SJCRH30 (cell line): ENCODE measurements around the gene TFF3. TPM values are rescaled to one million over a fixed set of nuclear protein-coding genes. Genes with fewer than 3 reads are reported as not detected.

Experiments used
- DNase-seq, 2 experiments: peaks; one replicate each; pipeline ENCODE4 v3.0.0-alpha.2; 2015 to 2020
- H3K27ac ChIP-seq: fragments of 250-450 bp; sonication (Bioruptor Pico); 2 replicates; pipeline ENCODE4 v1.5.1; 2020; ENCODE audit warnings: mild to moderate bottlenecking, moderate library complexity
- H3K27me3 ChIP-seq: fragments of 250-450 bp; sonication (Bioruptor Pico); 2 replicates; pipeline ENCODE4 v1.5.1; 2020; ENCODE audit warnings: mild to moderate bottlenecking, moderate library complexity
- H3K36me3 ChIP-seq: fragments of 250-450 bp; sonication (Bioruptor Pico); 2 replicates; pipeline ENCODE4 v1.5.1; 2020; ENCODE audit warnings: mild to moderate bottlenecking, moderate library complexity
- H3K4me1 ChIP-seq: fragments of 250-450 bp; sonication (Bioruptor Pico); 2 replicates; pipeline ENCODE4 v1.5.1; 2020; ENCODE audit warnings: mild to moderate bottlenecking, moderate library complexity
- H3K4me3 ChIP-seq: fragments of 250-450 bp; sonication (Bioruptor Pico); 2 replicates; pipeline ENCODE4 v1.5.1; 2020; ENCODE audit warnings: mild to moderate bottlenecking, moderate library complexity
- H3K9me3 ChIP-seq: fragments of 250-450 bp; sonication (Bioruptor Pico); replicated peaks from 2 replicates; pipeline ENCODE4 v1.5.1; 2020; ENCODE audit warnings: mild to moderate bottlenecking, moderate library complexity
- total RNA-seq: library from RNA; depleted of rRNA; stranded (reverse); fragments of >200 nt; shearing (Covaris generic); gene quantifications from 2 replicates; pipeline ENCODE4 v1.2.3, GENCODE V29; 2014

Gene TFF3
- total RNA-seq, 1 experiment from 2014 or later: 48.5 TPM

- Histone ChIP-seq H3K27me3 (no peaks in the 10 kb centered on the region), H3K36me3 (no peaks in the 10 kb centered on the region), H3K9me3 (no peaks in the 10 kb centered on the region; the same call in 1 of the 2 replicates), H3K27ac (no peak overlapping the region), H3K4me1 (no peaks in the 10 kb centered on the region), H3K4me3 (no peak overlapping the region)
- DNase-seq: no peak
These were observed 36.6 kb upstream of the TFF3 start for GRCh38 chr21:42351626-42352440.

GRCh38 chr21:42350927-42351426 is 35.8 kb upstream of the TFF3 start, which contains the start of gene TFF2:
Gene TFF2, minus strand, starts transcription at chr21:42350994. Its CDS starts 37 bp downstream, at chr21:42350957.
- H3K9me3 ChIP-seq: no peaks in the 10 kb centered on the region; the same call in 1 of the 2 replicates
- H3K4me3 ChIP-seq: no peak within 1 kb of the TSS
- no peak for DNase-seq
- no peaks in the 10 kb centered on the region for H3K27me3 ChIP-seq
- H3K36me3 ChIP-seq: no peaks in the 10 kb centered on the region
- no peak within 1 kb of the TSS for H3K27ac ChIP-seq
- no peaks in the 10 kb centered on the region for H3K4me1 ChIP-seq

- H3K4me1 ChIP-seq: no peaks in the 10 kb centered on the region
- no peaks in the 10 kb centered on the region for H3K27me3 ChIP-seq
- H3K9me3 ChIP-seq: no peaks in the 10 kb centered on the region; the same call in 1 of the 2 replicates
- no peak overlapping the region for H3K4me3 ChIP-seq
- DNase-seq: no peak
- H3K27ac ChIP-seq: no peak overlapping the region
- H3K36me3 ChIP-seq: no peaks in the 10 kb centered on the region
These were observed 35.2 kb upstream of the TFF3 start for GRCh38 chr21:42350318-42350910.

GRCh38 chr21:42349420-42350317 is 34.5 kb upstream of the TFF3 start:
- H3K4me3 ChIP-seq: no peak overlapping the region
- no peak overlapping the region for H3K27ac ChIP-seq
- H3K27me3 ChIP-seq: no peaks in the 10 kb centered on the region
- H3K36me3 ChIP-seq: no peaks in the 10 kb centered on the region
- no peaks in the 10 kb centered on the region for H3K9me3 ChIP-seq
- H3K4me1 ChIP-seq: no peaks in the 10 kb centered on the region
- DNase-seq: no peak

GRCh38 chr21:42348762-42349161 is 33.6 kb upstream of the TFF3 start:
- H3K4me1 ChIP-seq: no peaks in the 10 kb centered on the region
- no peak overlapping the region for H3K4me3 ChIP-seq
- no peak overlapping the region for H3K27ac ChIP-seq
- no peak for DNase-seq
- H3K27me3 ChIP-seq: no peaks in the 10 kb centered on the region
- no peaks in the 10 kb centered on the region for H3K36me3 ChIP-seq
- no peaks in the 10 kb centered on the region for H3K9me3 ChIP-seq

- Histone ChIP-seq H3K27ac (no peak overlapping the region), H3K9me3 (no peaks in the 10 kb centered on the region), H3K4me3 (no peak overlapping the region), H3K27me3 (no peaks in the 10 kb centered on the region), H3K4me1 (no peaks in the 10 kb centered on the region), H3K36me3 (no peaks in the 10 kb centered on the region)
- DNase-seq: no peak
These were observed 32.6 kb upstream of the TFF3 start for GRCh38 chr21:42347601-42348327.

- Histone ChIP-seq H3K27me3 (no peaks in the 10 kb centered on the region), H3K4me3 (no peak overlapping the region), H3K9me3 (no peaks in the 10 kb centered on the region), H3K27ac (no peak overlapping the region), H3K4me1 (no peaks in the 10 kb centered on the region), H3K36me3 (no peaks in the 10 kb centered on the region)
- DNase-seq: no peak
These were observed 31.8 kb upstream of the TFF3 start for GRCh38 chr21:42346866-42347600.

- no peaks in the 10 kb centered on the region for H3K4me1 ChIP-seq
- H3K4me3 ChIP-seq: no peak overlapping the region
- no peak overlapping the region for H3K27ac ChIP-seq
- DNase-seq: no peak
- no peaks in the 10 kb centered on the region for H3K36me3 ChIP-seq
- no peaks in the 10 kb centered on the region for H3K9me3 ChIP-seq
- H3K27me3 ChIP-seq: no peaks in the 10 kb centered on the region
These were observed 31.2 kb upstream of the TFF3 start for GRCh38 chr21:42346441-42346840.

GRCh38 chr21:42344631-42345030 is 29.4 kb upstream of the TFF3 start:
- Histone ChIP-seq H3K27ac (no peak overlapping the region), H3K4me1 (no peaks in the 10 kb centered on the region), H3K27me3 (no peaks in the 10 kb centered on the region), H3K4me3 (no peak overlapping the region), H3K9me3 (no peaks in the 10 kb centered on the region), H3K36me3 (no peaks in the 10 kb centered on the region)
- DNase-seq: no peak

GRCh38 chr21:42343963-42344510 is 28.8 kb upstream of the TFF3 start:
- no peak for DNase-seq
- no peak overlapping the region for H3K27ac ChIP-seq
- no peak overlapping the region for H3K4me3 ChIP-seq
- no peaks in the 10 kb centered on the region for H3K9me3 ChIP-seq
- H3K36me3 ChIP-seq: no peaks in the 10 kb centered on the region
- no peaks in the 10 kb centered on the region for H3K27me3 ChIP-seq
- H3K4me1 ChIP-seq: no peaks in the 10 kb centered on the region

GRCh38 chr21:42343556-42343955 is 28.3 kb upstream of the TFF3 start:
- Histone ChIP-seq H3K4me1 (no peaks in the 10 kb centered on the region), H3K27me3 (no peaks in the 10 kb centered on the region), H3K27ac (no peak overlapping the region), H3K9me3 (no peaks in the 10 kb centered on the region), H3K4me3 (no peak overlapping the region), H3K36me3 (no peaks in the 10 kb centered on the region)
- DNase-seq: no peak

- no peak overlapping the region for H3K4me3 ChIP-seq
- H3K9me3 ChIP-seq: no peaks in the 10 kb centered on the region
- H3K27me3 ChIP-seq: no peaks in the 10 kb centered on the region
- no peaks in the 10 kb centered on the region for H3K36me3 ChIP-seq
- no peak for DNase-seq
- H3K4me1 ChIP-seq: no peaks in the 10 kb centered on the region
- H3K27ac ChIP-seq: no peak overlapping the region
These were observed 27.9 kb upstream of the TFF3 start for GRCh38 chr21:42343101-42343500.

- H3K27ac ChIP-seq: no peak overlapping the region
- no peaks in the 10 kb centered on the region for H3K9me3 ChIP-seq
- no peak overlapping the region for H3K4me3 ChIP-seq
- no peak for DNase-seq
- no peaks in the 10 kb centered on the region for H3K36me3 ChIP-seq
- H3K4me1 ChIP-seq: no peaks in the 10 kb centered on the region
- no peaks in the 10 kb centered on the region for H3K27me3 ChIP-seq
These were observed 26.8 kb upstream of the TFF3 start for GRCh38 chr21:42341776-42342542.
